Measurements from ENCODE around the gene RBX1. TPM values are rescaled to one million over a fixed set of nuclear protein-coding genes. Genes with fewer than 3 reads are reported as not detected.
"Not testable (repeated sequence)": the region's sequence is repeated elsewhere in the genome, so short reads cannot be mapped to it uniquely, and the experiment has no call there.

RBX1 gene
- 10 to 100 TPM; 57.1 to 81.8 (median 64.0) TPM for polyA plus RNA-seq (ENCODE audit: insufficient read length in 10 of 10)
- long read RNA-seq, donor 1, transcript RBX1-202 (2 exons, 1,871 nt): minor isoform, 7 of 87 reads
- long read RNA-seq, donor 1, transcript RBX1-201 (5 exons, 1,188 nt): major isoform, 69 of 87 reads
- long read RNA-seq, donor 1, partial matches to known transcripts: 11 of 87 reads
- long read RNA-seq, donor 1, other reads (novel, unspliced or antisense): 0 of 87 reads
- long read RNA-seq, donor 2, transcript RBX1-202 (2 exons, 1,871 nt): minor isoform, 6 of 113 reads
- long read RNA-seq, donor 2, transcript RBX1-201 (5 exons, 1,188 nt): major isoform, 101 of 113 reads
- long read RNA-seq, donor 2, partial matches to known transcripts: 6 of 113 reads
- long read RNA-seq, donor 2, other reads (novel, unspliced or antisense): 0 of 113 reads
- long read RNA-seq, donor 3: 0 reads
- long read RNA-seq, donor 4, transcript RBX1-201 (5 exons, 1,188 nt): major isoform, 71 of 85 reads
- long read RNA-seq, donor 4, partial matches to known transcripts: 11 of 85 reads
- long read RNA-seq, donor 4, other reads (novel, unspliced or antisense): 0 of 85 reads
- long read RNA-seq, donor 5, transcript RBX1-202 (2 exons, 1,871 nt): minor isoform, 9 of 166 reads
- long read RNA-seq, donor 5, transcript RBX1-201 (5 exons, 1,188 nt): major isoform, 157 of 166 reads
- long read RNA-seq, donor 5, partial matches to known transcripts: 0 of 166 reads
- long read RNA-seq, donor 5, other reads (novel, unspliced or antisense): 0 of 166 reads
- long read RNA-seq, donor 6, transcript RBX1-201 (5 exons, 1,188 nt): major isoform, 103 of 114 reads
- long read RNA-seq, donor 6, transcript RBX1-202 (2 exons, 1,871 nt): minor isoform, 6 of 114 reads
- long read RNA-seq, donor 6, partial matches to known transcripts: 5 of 114 reads
- long read RNA-seq, donor 6, other reads (novel, unspliced or antisense): 0 of 114 reads
- long read RNA-seq, donor 7, transcript RBX1-201 (5 exons, 1,188 nt): major isoform, 61 of 74 reads
- long read RNA-seq, donor 7, transcript RBX1-202 (2 exons, 1,871 nt): minor isoform, 6 of 74 reads
- long read RNA-seq, donor 7, partial matches to known transcripts: 5 of 74 reads
- long read RNA-seq, donor 7, other reads (novel, unspliced or antisense): 0 of 74 reads
- long read RNA-seq, donor 8, transcript RBX1-201 (5 exons, 1,188 nt): major isoform, 55 of 75 reads
- long read RNA-seq, donor 8, transcript RBX1-202 (2 exons, 1,871 nt): minor isoform, 7 of 75 reads
- long read RNA-seq, donor 8, partial matches to known transcripts: 13 of 75 reads
- long read RNA-seq, donor 8, other reads (novel, unspliced or antisense): 0 of 75 reads
- long read RNA-seq, donor 9, transcript RBX1-201 (5 exons, 1,188 nt): major isoform, 12 of 14 reads
- long read RNA-seq, donor 9, partial matches to known transcripts: 0 of 14 reads
- long read RNA-seq, donor 9, other reads (novel, unspliced or antisense): 0 of 14 reads

DNA sequence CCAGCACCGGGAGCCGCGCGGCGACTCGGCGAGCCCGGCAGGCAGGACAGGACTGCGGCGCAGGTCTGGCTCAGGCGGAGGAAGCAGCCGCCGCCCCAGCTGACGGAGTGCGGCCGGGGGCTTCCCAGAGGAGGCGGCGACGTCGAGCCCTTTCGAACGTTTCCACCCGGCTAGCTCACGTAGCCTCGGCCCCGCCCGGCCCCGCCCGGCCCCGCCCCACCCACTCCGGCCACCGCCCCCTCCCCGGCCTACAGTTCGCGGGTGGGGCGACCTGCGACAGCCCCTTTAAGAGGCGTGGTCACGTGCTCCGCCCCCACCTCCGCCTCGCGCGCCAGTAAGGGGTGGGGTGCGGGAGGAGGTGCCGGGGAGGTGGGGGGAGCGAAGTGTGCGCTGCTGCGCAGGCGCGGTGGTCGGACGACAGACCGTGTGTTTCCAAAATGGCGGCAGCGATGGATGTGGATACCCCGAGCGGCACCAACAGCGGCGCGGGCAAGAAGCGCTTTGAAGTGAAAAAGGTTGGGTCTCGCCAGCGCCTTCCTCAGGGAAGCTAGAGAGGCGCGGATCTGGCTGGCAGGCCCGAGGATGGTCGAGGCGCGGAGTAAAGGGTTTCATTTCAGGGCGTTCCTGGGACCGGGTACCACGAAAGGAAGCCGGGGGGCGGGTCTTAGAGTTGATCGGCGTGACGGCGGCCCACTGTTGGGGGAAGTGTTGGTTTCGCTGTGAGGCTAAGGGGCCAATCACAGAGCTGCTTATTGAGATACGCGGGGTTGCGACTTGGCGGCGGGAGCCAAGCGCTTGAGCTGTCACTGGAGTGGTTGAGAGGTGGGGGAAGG, at the start of gene RBX1:
Gene RBX1 (plus strand): TSS at position 417 of the 833 bp plus-strand sequence. CDS start 21 bp downstream, at position 438.
- peak; percentile 99 to 100 (median 99) for DNase-seq

DNA sequence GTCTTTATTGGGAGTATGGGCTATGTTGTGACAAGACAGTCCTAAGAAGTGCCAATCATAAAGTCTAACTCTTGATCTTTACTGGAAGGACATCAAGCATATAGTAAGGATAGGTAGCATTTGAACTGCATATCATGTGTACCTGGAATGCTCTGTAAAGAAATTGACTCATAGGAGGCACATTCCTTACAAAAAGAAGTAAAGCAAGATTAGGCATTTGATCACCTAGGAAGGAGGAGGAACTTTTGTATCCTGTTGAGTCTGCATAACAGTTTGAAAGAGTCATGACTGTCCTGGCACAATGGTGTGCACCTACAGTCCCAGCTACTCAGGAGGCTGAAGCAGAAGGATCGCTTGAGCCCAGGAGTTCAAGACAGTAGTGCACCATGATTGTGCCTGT, 47.1 kb upstream of the RBX1 start:
- no peak for DNase-seq

DNA sequence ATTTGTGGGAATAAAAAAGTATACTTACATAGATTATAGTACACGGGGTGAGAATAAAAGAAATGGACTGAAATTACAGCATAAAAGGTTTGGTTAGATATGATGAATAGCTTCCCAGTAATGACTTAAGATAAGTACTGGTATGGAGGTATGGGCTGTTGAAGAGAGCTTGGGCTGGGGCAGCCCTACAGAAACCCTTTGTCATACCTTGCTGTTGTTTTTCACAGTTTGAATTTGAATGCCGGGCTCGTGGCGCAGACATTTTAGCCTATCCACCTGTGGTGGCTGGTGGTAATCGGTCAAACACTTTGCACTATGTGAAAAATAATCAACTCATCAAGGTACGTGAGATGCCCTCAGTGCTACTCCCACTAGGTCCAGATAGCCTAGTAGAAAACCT, 42.3 kb upstream of the RBX1 start:
- no peak for DNase-seq

DNA sequence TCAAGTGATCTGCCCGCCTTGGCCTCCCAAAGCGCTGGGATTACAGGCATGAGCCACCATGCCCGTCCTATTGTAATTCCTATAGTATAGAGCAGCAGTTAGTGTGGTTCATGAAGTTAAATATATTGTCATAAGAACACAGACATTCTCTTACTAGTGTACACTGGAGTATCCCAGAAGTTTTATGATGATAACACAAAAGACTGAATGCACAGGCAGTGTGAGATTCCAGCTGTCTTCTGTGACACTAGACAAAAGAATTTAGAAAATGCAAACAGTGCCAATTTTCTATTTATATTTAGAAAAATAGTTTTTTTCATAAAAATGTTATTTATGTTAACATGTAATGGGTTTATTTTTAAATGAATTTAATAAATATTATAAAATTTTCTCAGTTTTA, 39.4 kb upstream of the RBX1 start:
- DNase-seq: no peak

DNA sequence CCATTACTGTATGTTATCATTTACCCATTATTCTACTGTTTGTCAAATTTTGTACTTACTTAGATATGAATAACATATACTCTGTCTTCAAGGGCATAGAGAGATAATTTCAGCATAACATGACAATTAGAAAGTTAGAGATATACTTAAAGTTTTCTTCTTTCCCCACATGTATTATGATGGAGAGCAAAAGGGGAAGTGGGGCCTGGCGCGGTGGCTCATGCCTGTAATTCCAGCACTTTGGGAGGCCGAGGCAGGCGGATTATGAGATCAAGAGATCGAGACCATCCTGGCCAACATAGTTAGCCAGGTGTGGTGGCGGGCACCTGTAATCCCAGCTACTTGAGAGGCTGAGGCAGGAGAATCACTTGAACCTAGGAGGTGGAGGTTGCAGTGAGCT, 38.2 kb upstream of the RBX1 start:
- not testable (repeated sequence) for DNase-seq

DNA sequence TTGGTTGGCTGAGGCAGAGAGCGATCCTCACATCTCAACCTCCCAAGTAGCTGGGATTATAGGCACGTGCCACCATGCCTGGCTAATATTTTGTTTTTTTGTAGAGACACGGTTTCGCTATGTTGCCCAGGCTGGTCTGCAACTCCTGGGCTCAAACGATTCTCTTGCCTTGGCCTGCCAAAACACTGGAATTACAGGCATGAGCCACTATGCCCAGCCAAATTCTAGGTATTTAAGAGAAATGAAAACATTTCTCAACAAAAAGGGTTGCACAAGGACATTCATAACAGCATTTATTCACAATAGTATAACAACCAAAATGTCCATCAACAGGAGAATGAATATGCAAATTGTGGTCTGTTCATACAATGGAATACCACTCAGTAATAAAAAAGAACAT, 31.7 kb upstream of the RBX1 start:
- DNase-seq: no peak

DNA sequence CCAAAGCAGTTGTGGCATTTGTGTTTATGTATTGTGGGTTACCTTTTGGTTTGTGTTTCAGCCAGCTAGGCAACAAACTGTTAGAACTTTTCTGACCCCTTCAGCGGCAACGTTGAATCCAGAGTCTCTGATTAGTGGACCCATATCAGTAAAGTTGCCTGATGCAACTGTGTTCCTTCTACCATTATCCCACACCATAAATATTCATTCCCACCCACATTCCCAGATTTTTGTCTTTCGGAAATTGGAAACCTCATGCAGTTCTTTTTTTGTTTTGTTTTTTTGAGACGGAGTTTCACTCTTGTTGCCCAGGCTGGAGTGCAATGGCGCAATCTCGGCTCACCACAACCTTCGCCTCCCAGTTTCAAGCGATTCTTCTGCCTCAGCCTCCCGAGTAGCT, 30.7 kb upstream of the RBX1 start:
- DNase-seq: no peak

DNA sequence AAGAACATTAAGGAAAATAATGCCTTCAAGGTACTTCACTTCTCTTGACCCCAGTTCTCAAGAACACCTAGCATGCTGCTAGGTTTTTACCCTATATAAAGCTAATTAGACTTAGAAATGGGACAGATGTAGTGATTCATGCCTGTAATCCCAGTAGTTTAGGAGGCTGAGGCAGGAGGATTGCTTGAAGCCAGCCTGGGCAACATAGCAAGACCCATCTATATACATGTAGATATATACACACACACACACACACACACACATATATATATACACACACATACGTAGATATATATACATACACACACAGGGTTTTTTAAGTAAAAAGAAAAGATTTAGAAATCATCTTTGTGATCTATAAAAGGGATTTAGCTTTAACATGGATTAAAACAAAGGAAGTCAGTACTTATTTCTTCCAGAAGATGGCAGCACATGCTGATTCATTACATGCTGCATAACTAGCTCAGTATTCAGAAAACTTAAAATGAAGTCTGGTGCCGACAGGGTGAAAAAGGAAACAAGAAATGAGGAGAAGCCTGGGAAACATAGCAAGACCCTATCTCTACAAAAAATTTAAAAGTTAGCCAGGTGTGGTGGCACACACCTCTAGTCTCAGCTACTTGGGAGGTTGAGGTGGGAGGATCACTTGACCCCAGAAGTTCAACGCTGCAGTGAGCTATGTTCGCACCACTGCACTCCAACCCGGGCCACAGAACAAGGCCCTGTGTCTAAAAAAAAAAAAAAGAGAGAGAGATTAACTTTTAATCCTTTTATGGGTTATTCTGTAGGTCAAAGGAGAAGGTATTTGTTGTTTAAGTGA, 28.5 kb upstream of the RBX1 start:
- peak; percentile 53 to 82 (median 67) for DNase-seq

DNA sequence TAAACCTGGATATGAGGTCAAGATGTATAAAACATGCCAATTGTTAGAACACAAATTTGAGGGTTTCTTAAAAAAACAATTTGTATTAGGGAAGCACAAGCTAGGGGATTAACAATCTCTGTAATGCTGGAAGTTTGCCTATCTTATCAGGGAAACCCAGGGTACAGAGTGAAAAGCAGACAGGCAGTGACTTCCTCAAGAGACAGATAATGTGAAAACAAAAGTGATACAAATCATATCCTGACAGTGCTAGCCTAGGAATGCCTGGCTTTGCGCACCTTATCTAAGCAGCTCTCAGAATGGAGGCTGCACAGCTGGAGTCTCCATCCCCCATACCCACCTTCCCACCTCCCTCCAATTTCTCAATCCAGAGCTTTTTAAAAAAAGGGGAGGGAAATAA, 22.5 kb upstream of the RBX1 start:
- no peak for DNase-seq

DNA sequence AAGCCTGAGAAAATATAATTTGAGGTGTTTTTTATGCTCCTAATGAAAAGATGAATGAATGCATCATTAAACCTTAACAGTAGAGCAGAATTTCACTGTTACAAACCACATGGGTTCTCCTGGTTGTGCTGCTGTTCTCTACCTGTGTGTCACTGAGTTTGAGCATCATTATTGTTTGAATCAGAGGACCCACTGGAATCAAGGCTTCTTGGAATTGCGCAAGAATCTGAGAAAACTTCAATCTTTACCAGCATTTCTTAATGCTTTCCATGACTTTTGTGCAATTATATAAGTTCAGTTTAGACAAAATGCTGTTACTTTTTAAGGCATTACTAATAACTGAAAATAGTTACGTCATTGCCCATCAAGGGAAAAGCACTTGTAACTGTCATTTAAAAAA, 18.8 kb upstream of the RBX1 start:
- DNase-seq: no peak

DNA sequence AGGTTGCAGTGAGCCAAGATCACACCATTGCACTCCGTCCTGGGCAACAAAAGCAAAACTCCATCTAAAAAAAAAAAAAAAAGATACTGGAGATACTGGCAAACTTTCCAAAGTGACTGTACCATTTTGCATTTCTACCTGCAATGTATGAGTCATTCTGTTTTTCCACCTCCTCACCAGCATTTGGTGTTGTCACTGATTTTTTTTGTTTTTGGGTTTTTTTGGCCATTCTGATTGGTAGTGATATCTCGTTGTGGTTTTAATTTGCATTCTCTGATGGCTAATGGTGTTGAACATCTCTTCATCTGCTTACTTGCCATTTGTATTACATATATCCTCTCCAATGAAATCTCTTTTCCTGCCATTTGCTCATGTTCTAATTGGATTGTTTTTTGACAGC, 12.0 kb upstream of the RBX1 start:
- no peak for DNase-seq

DNA sequence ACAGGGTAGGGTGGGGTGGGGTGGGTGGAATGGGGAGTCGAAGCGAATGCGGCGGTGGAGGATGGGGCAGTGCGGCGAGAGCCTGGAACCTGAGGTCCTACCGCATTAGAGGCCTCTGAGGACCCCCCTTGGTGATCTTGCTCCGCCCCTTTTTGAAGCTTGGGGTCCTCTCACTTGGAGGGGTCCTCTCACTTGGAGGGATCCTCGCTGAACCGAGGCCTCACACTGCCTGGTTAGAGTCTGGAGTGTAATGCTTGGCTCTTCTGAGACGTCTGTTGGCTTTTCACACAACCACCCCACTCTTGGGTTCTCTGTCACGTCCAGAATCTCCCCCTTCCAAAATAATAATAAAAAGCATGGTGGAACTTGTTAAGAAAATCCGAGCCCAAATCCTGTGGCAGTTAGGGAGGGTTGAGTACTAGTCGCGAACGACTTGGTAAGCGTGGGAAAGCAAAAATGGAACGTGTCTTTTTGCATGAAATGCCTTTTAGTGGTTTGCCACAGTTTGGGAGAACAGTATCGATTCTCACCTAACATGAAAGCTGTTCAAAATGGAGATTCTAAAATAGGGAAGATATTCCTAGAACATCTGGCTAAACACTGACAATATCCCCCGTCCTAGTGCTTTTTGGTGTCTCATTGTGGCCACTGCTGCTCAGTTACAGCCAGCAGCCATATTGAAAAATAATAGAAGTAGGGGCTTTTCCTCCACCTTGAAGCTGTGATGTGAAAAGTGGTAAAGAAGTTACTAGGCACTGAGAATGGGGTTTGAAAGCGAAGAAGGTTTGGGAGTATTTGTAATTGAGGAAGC, 822 bp downstream of the RBX1 start:
- DNase-seq: no peak

DNA sequence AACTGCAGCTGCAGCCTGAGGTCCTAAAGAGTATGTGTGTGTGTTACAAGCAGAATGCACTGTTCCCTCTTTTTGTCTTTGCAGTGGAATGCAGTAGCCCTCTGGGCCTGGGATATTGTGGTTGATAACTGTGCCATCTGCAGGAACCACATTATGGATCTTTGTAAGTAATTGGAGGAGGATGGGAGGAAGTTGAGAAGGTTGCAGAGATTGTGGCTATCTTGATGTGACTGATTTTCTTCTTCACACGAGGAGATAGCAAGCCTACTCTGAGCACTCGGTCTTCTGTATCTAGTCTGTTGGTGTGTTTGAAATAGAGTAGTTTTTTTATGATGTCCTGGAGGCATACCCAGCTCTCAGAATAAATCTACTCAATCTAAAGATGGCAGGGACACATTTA, 2.3 kb downstream of the RBX1 start:
- no peak for DNase-seq

DNA sequence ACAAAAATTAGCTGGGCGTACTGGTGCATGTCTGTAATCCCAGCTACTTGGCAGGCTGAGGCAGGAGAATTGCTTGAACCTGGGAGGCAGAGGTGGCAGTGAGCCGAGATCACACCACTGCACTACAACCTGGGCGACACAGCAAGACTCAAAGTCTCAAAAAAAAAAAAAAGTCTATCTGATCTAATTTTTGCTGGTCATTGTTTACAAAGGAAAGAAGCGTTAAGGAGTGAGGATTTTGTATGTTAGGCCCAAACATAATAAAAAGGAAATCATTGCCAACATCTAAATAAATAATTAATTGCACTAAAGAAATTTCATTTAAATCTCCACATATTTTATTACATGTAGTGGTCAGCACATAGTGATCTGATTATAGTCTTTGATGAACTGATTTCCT, 2.9 kb downstream of the RBX1 start:
- DNase-seq: no peak

DNA sequence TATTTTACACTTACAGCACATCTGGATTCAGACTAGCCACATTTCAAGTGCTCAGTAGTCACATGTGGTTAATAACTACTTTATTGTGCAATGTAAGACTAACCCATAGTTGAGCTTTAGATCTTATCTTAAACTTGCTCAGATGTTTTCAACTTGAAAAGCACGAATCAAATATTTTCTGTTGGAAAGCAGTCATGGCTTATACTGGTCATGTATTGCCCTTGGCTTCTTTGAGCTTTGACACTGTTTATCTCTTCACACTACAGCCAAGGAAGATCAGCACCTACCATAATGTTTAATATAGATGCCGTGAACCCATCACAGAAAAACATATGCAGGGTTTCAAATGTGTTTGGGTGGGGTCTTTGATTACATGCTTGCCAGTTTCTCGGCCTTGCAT, 4.4 kb downstream of the RBX1 start:
- no peak for DNase-seq

DNA sequence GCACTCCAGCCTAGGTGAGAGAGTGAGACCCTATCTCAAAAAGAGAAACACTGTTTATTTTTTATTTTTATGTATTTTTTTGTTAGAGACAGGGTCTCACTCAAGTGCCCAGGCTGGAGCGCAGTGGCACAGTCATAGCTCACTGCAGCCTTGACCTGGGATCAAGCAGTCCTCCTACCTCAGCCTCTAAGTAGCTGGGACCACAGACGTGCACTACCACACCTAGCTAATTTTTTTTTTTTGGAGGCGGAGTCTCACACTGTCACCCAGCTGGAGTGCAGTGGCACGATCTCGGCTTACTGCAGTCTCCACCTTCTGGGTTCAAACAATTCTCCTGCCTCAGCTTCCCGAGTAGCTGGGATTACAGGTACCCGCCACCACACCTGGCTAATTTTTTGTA, 6.4 kb downstream of the RBX1 start:
- DNase-seq: no peak

DNA sequence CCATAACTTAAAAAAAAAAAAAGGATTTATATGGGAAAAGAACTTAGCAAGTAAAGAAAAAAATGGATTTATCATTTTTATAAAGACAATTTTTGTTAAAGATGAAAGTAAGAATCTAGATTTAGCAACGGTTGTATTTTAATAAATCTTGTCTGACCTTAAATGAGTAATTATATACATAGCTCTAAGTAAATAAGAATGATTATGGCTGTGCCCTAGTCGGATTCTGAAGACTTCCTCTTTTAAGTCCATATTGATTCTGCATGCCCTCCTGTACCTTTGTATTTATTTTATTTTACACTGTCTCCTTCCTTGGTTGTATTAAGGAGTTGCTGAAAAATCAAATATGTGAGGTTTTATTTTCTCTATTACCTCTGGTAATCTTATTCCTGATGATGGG, 7.1 kb downstream of the RBX1 start:
- DNase-seq: no peak

DNA sequence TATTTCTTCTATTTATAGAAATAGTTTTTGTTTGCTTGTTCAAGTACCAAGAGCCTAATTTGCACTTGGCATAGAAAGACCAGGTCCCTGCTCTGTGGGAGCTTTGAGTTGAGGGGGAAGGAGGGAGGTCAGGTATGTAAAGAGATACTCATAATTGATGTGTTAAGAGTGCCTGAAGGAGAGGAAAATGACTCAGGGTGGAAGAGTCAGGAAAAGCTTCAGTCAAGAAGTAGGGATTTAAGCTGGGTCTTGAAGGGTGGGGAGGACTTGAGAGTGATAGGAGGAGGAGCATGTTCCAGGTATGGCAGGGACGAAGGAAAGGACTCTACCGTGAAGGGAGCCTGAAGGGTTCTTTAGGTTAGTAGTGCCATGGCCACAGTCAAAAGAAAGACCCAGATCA, 9.0 kb downstream of the RBX1 start:
- no peak for DNase-seq
